Gastrocnemius medialis (tissue), 4 donors: ENCODE measurements around the gene GFM2. TPM values are rescaled to one million over a fixed set of nuclear protein-coding genes. Genes with fewer than 3 reads are reported as not detected.

Experiments used
- ATAC-seq, 2 donors: fragments of 150-250 bp; one replicate each; pipeline ENCODE4 v1.9.1; 2016
- DNase-seq, 2 donors: peaks; one replicate each; pipeline ENCODE4 v3.0.0-alpha.2; 2019
- H3K27ac ChIP-seq, 4 donors: fragments of 200-600 bp; sonication (generic); 1 replicate in 1 of 4; 2 replicates in 3 of 4; pipeline ENCODE4 v1.5.1; 2016 to 2018; ENCODE audit warnings: mild to moderate bottlenecking in 2 of 4, moderate library complexity in 1 of 4
- H3K27me3 ChIP-seq, 3 donors: fragments of 200-600 bp; sonication (generic) in 2 of 3; 1 replicate in 1 of 3; 2 replicates in 2 of 3; pipeline versions ENCODE4 v1.5.1 to v1.6.0; 2016 to 2019; ENCODE audit warnings: mild to moderate bottlenecking in 1 of 3, moderate library complexity in 1 of 3
- H3K36me3 ChIP-seq, 2 donors: fragments of 200-600 bp; sonication (generic) in 1 of 2; one replicate each; pipeline ENCODE4 v1.5.1; 2017 to 2018
- H3K4me1 ChIP-seq, 2 donors: fragments of 200-600 bp; sonication (generic) in 1 of 2; one replicate each; pipeline ENCODE4 v1.5.1; 2016 to 2017; ENCODE audit warnings: mild to moderate bottlenecking in 2 of 2
- H3K4me3 ChIP-seq, 4 donors: fragments of 200-600 bp; sonication (generic) in 3 of 4; 1 replicate in 1 of 4; 2 replicates in 3 of 4; pipeline ENCODE4 v1.5.1; 2016 to 2019; ENCODE audit warnings: mild to moderate bottlenecking in 2 of 4
- H3K9me3 ChIP-seq, 3 donors: fragments of 200-600 bp; sonication (generic) in 2 of 3; 1 replicate in 1 of 3; 2 replicates in 2 of 3; pipeline ENCODE4 v1.5.1; 2016 to 2019
- CTCF ChIP-seq, 5 experiments: fragments of 450-650 bp in 3 of 5; fragments of 200-600 bp in 2 of 5; sonication (generic) in 2 of 5; IDR thresholded peaks in 4 of 5; conservative IDR thresholded peaks in 1 of 5; 1 replicate in 4 of 5; 2 replicates in 1 of 5; pipeline ENCODE4 v1.5.1; 2016 to 2019; ENCODE audit warnings: antibody characterized with exemption in 5 of 5, mild to moderate bottlenecking in 3 of 5, moderate library complexity in 3 of 5
- POLR2A ChIP-seq, 2 donors: fragments of 450-650 bp; IDR thresholded peaks; one replicate each; pipeline ENCODE4 v1.6.1; 2017; ENCODE audit warnings: antibody characterized with exemption in 2 of 2, mild to moderate bottlenecking in 2 of 2, moderate library complexity in 2 of 2
- in situ Hi-C, 4 donors: fragments of 200-750 bp; cut with MboI; loops; one replicate each; pipeline versions ENCODE4 v1.15.0 to v1.8.0; 2017; ENCODE audit warnings: low sequenced_read_pairs in 4 of 4
- intact Hi-C: fragments of 100-400 bp; cut with DNase I; formaldehyde crosslinking; loops from one replicate; pipeline ENCODE4 v1.15.1; 2023; ENCODE audit warnings: low total_unique reads
- total RNA-seq, 4 donors: library from RNA; depleted of rRNA; stranded (reverse); fragments of >200 nt; gene quantifications; one replicate each; pipeline versions ENCODE4 v1.1.0 to v1.2.3, GENCODE V29; 2016

GFM2 gene
- total RNA-seq, 4 donors from 2014 or later = 19.4 to 25.6 (median 23.8) TPM

DNA sequence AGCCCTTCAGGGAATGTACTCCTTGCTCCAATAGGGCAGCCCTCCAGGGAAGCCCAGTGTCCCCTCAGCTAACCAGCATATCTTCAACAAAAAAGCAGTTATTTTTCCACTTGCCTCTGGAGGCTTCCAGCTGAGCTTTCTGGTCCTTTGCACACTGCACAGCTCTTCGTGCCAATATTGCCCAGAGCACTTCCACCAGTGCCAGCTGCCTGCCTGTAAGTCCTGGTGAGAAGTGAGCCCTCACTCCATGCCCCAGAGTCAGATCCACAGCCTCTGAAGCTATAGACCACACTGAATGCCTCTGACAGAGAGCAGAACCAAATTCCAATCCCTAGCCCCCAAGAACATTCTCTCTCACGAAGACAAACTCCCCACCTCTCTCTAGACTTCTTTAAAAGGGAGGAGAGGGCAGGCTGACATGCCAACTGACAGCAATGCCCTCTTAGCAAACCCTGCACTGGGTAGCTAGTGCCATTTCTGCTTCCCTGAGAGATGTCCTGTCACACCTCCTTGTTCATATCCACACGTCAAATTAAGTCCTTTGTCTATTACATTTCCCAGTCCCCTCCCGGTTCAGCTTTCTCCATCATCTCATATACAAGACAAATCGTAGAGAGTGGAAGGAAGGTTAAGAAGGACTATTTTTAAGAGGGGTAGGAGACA, 94.6 kb downstream of the GFM2 start:
- in situ Hi-C loops = loop anchor here in 1 of 4 donors (25.0 kb wide), 1 partner anchor 240 kb away; no protein-coding TSS in a partner anchor
- peaks cover 0 to 4% of the 10 kb centered on the region in 2 donors for H3K4me1 ChIP-seq
- H3K27me3 ChIP-seq = no peaks in the 10 kb centered on the region
- H3K4me3 ChIP-seq = no peak overlapping the region
- no peaks in the 10 kb centered on the region for H3K36me3 ChIP-seq
- no peak overlapping the region for H3K27ac ChIP-seq
- intact Hi-C loops = loop anchor here (5.0 kb wide), 2 partner anchors 245 to 1010 kb away; no protein-coding TSS in a partner anchor
- H3K9me3 ChIP-seq = no peaks in the 10 kb centered on the region
- TF ChIP-seq POLR2A (IDR thresholded peaks at IDR 0.05) = no peak
- TF ChIP-seq CTCF (IDR thresholded peaks at IDR 0.05 in 4 of 5, conservative IDR thresholded peaks at IDR 0.05 in 1 of 5) = no peak
- DNase-seq (no peak), ATAC-seq (no peak)

Other genes with a start within 250 kb of the GFM2 start
- 1 to 10 TPM; 2.2 to 3.4 (median 2.5) TPM for gene ENC1, start 126.4 kb downstream of the GFM2 start, total RNA-seq
- gene HEXB, start 81.9 kb downstream of the GFM2 start, total RNA-seq = 10 to 100 TPM; 32.3 to 54.4 (median 47.1) TPM
- 10 to 100 TPM; 64.4 to 98.2 (median 94.9) TPM for gene NSA2, start 132 bp upstream of the GFM2 start, total RNA-seq
- gene FAM169A, start 99.3 kb upstream of the GFM2 start, total RNA-seq = under 1 TPM in 1 of 4 donors, not detected in 3; 0.53 TPM